Upper lobe of left lung (tissue), 6 donors: ENCODE data around the gene ELMOD3. TPM values are rescaled to one million over a fixed set of nuclear protein-coding genes. Genes with fewer than 3 reads are reported as not detected.
A peak's percentile ranks its signal among the peaks of the same experiment; 100 is the strongest.
"Not testable (repeated sequence)": the region's sequence is repeated elsewhere in the genome, so short reads cannot be mapped to it uniquely, and the experiment has no call there.

ENCODE experiments used
- ATAC-seq, 2 donors: fragments of 200-7000 bp; cut with Tn5 transposase; one replicate each; pipeline ENCODE4 v1.9.1; 2022; ENCODE audit warnings: mild to moderate bottlenecking in 2 of 2, moderate library complexity in 2 of 2; ENCODE audit not compliant: low FRiP score in 2 of 2
- DNase-seq, 2 donors: peaks; one replicate each; pipeline ENCODE4 v3.0.0-alpha.2; 2019 to 2020
- H3K27ac ChIP-seq, 4 donors: fragments of 200-600 bp; sonication (generic); one replicate each; pipeline ENCODE4 v1.5.1; 2016 to 2019
- H3K27me3 ChIP-seq, 4 donors: fragments of 200-600 bp; sonication (generic); one replicate each; pipeline ENCODE4 v1.5.1; 2017 to 2019
- H3K36me3 ChIP-seq, 4 donors: fragments of 200-600 bp; sonication (generic); one replicate each; pipeline ENCODE4 v1.5.1; 2016 to 2019
- H3K4me1 ChIP-seq, 4 donors: fragments of 200-600 bp; sonication (generic); one replicate each; pipeline ENCODE4 v1.5.1; 2018 to 2019
- H3K4me3 ChIP-seq, 4 donors: fragments of 200-600 bp; sonication (generic); one replicate each; pipeline ENCODE4 v1.5.1; 2017 to 2019; ENCODE audit warnings: mild to moderate bottlenecking in 2 of 4, moderate library complexity in 1 of 4
- H3K9me3 ChIP-seq, 4 donors: fragments of 200-600 bp; sonication (generic); one replicate each; pipeline ENCODE4 v1.5.1; 2018 to 2019
- EP300 ChIP-seq, 4 donors: sonication (generic); formaldehyde crosslinking; IDR thresholded peaks; one replicate each; pipeline ENCODE4 v1.5.1; 2017; ENCODE audit warnings: antibody characterized with exemption in 4 of 4, control low read depth in 2 of 4
- POLR2A ChIP-seq, 4 donors: fragments of 450-650 bp; IDR thresholded peaks; one replicate each; pipeline ENCODE4 v1.5.1; 2016 to 2017; ENCODE audit warnings: antibody characterized with exemption in 4 of 4, mild to moderate bottlenecking in 2 of 4
- POLR2AphosphoS5 ChIP-seq, 2 donors: sonication (generic); formaldehyde crosslinking; IDR thresholded peaks; one replicate each; pipeline ENCODE4 v1.5.1; 2017; ENCODE audit warnings: antibody characterized with exemption in 2 of 2
- WGBS, 2 donors: methylation state at CpG; one replicate each; pipeline ENCODE4 v1.1.5; 2017 to 2018; 5-methylcytosine and 5-hydroxymethylcytosine counted together
- total RNA-seq, 6 donors: library from RNA; depleted of rRNA in 4 of 6; stranded (reverse); fragments of >200 nt in 4 of 6; gene quantifications; one replicate each; pipeline versions ENCODE4 v1.1.0 to v1.2.1, GENCODE V29; 2016 to 2021
- TF ChIP-seq, protein P1 (sequence below), 6 experiments: fragments of 450-650 bp in 4 of 6; fragments of 200-600 bp in 2 of 6; sonication (generic) in 2 of 6; IDR thresholded peaks; one replicate each; pipeline ENCODE4 v1.5.1; 2016 to 2019; ENCODE audit warnings: antibody characterized with exemption in 6 of 6
- donor health status: DM: no; HTN: no; CAD: no; lungs with moderate emphysema.
- donor health status: DM: no; HTN: yes; CAD: no; lungs with severe emphysema.

ELMOD3 gene
- total RNA-seq, 6 donors from 2014 or later = 13.2 to 82.8 (median 24.1) TPM

- H3K9me3 ChIP-seq = no peaks in the 10 kb centered on the region
- WGBS, 2 donors = 55 to 71% methylated on average over 8 to 11 of the region's 11 CpGs
- no peak overlapping the region for H3K27ac ChIP-seq
- no peak for TF ChIP-seq EP300 (IDR thresholded peaks at IDR 0.05)
- TF ChIP-seq, protein P1, sequence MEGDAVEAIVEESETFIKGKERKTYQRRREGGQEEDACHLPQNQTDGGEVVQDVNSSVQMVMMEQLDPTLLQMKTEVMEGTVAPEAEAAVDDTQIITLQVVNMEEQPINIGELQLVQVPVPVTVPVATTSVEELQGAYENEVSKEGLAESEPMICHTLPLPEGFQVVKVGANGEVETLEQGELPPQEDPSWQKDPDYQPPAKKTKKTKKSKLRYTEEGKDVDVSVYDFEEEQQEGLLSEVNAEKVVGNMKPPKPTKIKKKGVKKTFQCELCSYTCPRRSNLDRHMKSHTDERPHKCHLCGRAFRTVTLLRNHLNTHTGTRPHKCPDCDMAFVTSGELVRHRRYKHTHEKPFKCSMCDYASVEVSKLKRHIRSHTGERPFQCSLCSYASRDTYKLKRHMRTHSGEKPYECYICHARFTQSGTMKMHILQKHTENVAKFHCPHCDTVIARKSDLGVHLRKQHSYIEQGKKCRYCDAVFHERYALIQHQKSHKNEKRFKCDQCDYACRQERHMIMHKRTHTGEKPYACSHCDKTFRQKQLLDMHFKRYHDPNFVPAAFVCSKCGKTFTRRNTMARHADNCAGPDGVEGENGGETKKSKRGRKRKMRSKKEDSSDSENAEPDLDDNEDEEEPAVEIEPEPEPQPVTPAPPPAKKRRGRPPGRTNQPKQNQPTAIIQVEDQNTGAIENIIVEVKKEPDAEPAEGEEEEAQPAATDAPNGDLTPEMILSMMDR (IDR thresholded peaks at IDR 0.05) = no peak
- no peak for TF ChIP-seq POLR2AphosphoS5 (IDR thresholded peaks at IDR 0.05)
- TF ChIP-seq POLR2A (IDR thresholded peaks at IDR 0.05) = no peak
- no peaks in the 10 kb centered on the region for H3K27me3 ChIP-seq
- peaks cover 5 to 88% (median 64%) of the 10 kb centered on the region in 4 donors for H3K36me3 ChIP-seq
- peak in 1 of 2 donors; percentile 54 for DNase-seq
- H3K4me3 ChIP-seq = no peak overlapping the region
- peak; percentile 65 to 71 for ATAC-seq
- H3K4me1 ChIP-seq = peaks cover 32 to 42% (median 37%) of the 10 kb centered on the region in 4 donors
These were observed 36.1 kb upstream of the ELMOD3 start for GRCh38 chr2:85318222-85319074.

- H3K27me3 ChIP-seq = no peaks in the 10 kb centered on the region
- TF ChIP-seq EP300 (IDR thresholded peaks at IDR 0.05) = no peak
- TF ChIP-seq, protein P1 (IDR thresholded peaks at IDR 0.05) = no peak
- TF ChIP-seq POLR2AphosphoS5 (IDR thresholded peaks at IDR 0.05) = no peak
- no peak for ATAC-seq
- no peak overlapping the region for H3K27ac ChIP-seq
- no peak overlapping the region for H3K4me3 ChIP-seq
- no peaks in the 10 kb centered on the region for H3K9me3 ChIP-seq
- H3K4me1 ChIP-seq = peaks cover 45 to 55% (median 51%) of the 10 kb centered on the region in 4 donors
- no peak for DNase-seq
- peaks cover 5 to 94% (median 69%) of the 10 kb centered on the region in 4 donors for H3K36me3 ChIP-seq
- WGBS, 2 donors = 61 to 84% methylated on average over 4 of the region's 4 CpGs
These were observed 34.8 kb upstream of the ELMOD3 start for GRCh38 chr2:85319796-85320195.

- TF ChIP-seq EP300 (IDR thresholded peaks at IDR 0.05) (no peak), POLR2A (IDR thresholded peaks at IDR 0.05) (no peak), POLR2AphosphoS5 (IDR thresholded peaks at IDR 0.05) (no peak)
- TF ChIP-seq, protein P1 (IDR thresholded peaks at IDR 0.05) = no peak
- 59 to 68% methylated on average over 9 of the region's 9 CpGs for WGBS, 2 donors
- H3K27ac ChIP-seq = peak overlapping the region in 1 of 4 donors; percentile 96
- no peaks in the 10 kb centered on the region for H3K9me3 ChIP-seq
- DNase-seq (no peak), ATAC-seq (no peak)
- H3K4me1 ChIP-seq = peaks cover 62 to 76% (median 71%) of the 10 kb centered on the region in 4 donors
- H3K36me3 ChIP-seq = peaks cover 5 to 60% (median 49%) of the 10 kb centered on the region in 4 donors
- no peaks in the 10 kb centered on the region for H3K27me3 ChIP-seq
- no peak overlapping the region for H3K4me3 ChIP-seq
These were observed 31.1 kb upstream of the ELMOD3 start for GRCh38 chr2:85323351-85323987.

DNA sequence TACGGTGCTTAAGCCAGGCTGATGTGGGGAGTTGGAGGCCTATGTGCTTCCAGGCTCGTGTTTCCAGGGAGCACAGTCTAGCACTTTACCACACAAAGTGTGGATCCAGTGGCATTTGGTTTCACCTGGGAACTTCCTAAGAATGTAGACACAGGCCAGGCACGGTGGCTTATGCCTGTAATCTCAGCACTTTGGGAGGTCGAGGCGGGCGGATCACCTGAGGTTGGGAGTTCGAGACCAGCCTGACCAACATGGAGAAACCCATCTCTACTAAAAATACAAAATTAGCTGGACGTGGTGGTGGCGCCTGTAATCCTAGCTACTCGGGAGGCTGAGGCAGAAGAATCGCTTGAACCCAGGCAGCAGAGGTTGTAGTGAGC lies 30.6 kb upstream of the ELMOD3 start:
- peaks cover 5 to 57% (median 49%) of the 10 kb centered on the region in 4 donors for H3K36me3 ChIP-seq

More for the DNA sequence above, 30.6 kb upstream of the ELMOD3 start:
- Histone ChIP-seq H3K4me3 (peak overlapping the region in 1 of 4 donors; percentile 69), H3K4me1 (peaks cover 62 to 79% (median 66%) of the 10 kb centered on the region in 4 donors), H3K27ac (peak overlapping the region in 1 of 4 donors; percentile 96)
- H3K27me3 ChIP-seq, H3K9me3 ChIP-seq, DNase-seq, ATAC-seq: not testable (repeated sequence)
- 90 to 95% methylated on average over 10 to 11 of the region's 11 CpGs for WGBS, 2 donors
